Measurements from ENCODE around the gene SCAP. TPM values are rescaled to one million over a fixed set of nuclear protein-coding genes. Genes with fewer than 3 reads are reported as not detected.

SCAP gene
- total and polyA plus RNA-seq, 9 donors: 52.4 to 192 (median 80.9) TPM

DNA sequence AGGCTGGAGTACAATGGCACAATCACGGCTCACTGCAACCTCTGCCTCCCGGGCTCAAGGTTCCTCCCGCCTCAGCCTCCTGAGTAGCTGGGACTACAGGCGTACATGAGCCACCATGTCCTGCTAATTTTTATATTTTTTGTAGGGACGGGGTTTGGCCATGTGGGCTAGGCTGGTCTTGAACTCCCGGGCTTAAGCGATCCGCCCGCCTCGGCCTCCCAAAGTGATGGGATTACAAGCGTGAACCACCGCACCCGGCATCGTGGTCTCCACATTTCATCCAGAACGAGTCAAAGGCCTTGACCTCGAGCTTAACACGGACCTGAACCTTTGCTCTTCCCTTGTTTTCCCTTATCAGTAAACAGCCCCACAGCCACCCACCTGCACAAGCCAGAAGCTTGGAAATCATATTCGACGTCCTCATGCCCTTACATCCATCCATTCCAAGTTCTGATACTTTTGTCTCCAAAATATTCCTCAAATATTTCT is 96.3 kb downstream of the SCAP start:
- Histone ChIP-seq H3K27me3 (no peaks in the 10 kb centered on the region), H3K4me1 (ENCODE audit: insufficient read depth) (peaks cover 7% of the 10 kb centered on the region), H3K4me3 (peak overlapping the region; percentile 99), H3K36me3 (no peaks in the 10 kb centered on the region), H3K9me3 (no peaks in the 10 kb centered on the region), H3K27ac (peak overlapping the region in 1 of 2 donors; percentile 86)
- DNase-seq: peak; percentile 18 to 50 (median 45)
- 75 to 82% (median 77%) methylated on average over 19 of the region's 19 CpGs for WGBS, 3 donors
- TF ChIP-seq, protein P1, sequence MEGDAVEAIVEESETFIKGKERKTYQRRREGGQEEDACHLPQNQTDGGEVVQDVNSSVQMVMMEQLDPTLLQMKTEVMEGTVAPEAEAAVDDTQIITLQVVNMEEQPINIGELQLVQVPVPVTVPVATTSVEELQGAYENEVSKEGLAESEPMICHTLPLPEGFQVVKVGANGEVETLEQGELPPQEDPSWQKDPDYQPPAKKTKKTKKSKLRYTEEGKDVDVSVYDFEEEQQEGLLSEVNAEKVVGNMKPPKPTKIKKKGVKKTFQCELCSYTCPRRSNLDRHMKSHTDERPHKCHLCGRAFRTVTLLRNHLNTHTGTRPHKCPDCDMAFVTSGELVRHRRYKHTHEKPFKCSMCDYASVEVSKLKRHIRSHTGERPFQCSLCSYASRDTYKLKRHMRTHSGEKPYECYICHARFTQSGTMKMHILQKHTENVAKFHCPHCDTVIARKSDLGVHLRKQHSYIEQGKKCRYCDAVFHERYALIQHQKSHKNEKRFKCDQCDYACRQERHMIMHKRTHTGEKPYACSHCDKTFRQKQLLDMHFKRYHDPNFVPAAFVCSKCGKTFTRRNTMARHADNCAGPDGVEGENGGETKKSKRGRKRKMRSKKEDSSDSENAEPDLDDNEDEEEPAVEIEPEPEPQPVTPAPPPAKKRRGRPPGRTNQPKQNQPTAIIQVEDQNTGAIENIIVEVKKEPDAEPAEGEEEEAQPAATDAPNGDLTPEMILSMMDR (IDR thresholded peaks at IDR 0.05): no peak
- no peak for TF ChIP-seq POLR2A (IDR thresholded peaks at IDR 0.05)
- intact Hi-C loops (cut with DNase I): no loop called here

DNA sequence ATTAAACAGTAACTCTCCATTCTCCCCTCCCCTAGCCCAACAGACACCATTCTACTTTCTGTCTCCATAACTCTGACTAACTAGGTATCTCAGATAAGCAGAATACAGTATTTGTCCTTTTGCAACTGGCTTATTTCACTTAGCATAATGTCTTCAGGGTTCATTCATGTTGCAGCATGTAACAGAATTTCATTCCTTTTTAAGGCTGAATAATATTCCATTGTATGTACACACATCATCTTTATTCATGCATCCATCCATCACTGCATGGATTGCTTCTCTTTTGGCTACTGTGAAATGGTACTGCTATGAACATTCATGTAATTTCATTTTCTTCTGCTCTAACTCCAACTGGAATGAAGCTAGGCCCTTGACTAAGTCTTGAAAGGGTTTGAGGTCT is 96.9 kb downstream of the SCAP start:
- no peaks in the 10 kb centered on the region for H3K27me3 ChIP-seq
- H3K9me3 ChIP-seq: no peaks in the 10 kb centered on the region
- intact Hi-C loops (cut with DNase I): no loop called here
- H3K4me1 ChIP-seq (ENCODE audit: insufficient read depth): peaks cover 7% of the 10 kb centered on the region
- no peak for DNase-seq
- no peaks in the 10 kb centered on the region for H3K36me3 ChIP-seq
- H3K4me3 ChIP-seq: no peak overlapping the region
- H3K27ac ChIP-seq: peak overlapping the region in 1 of 2 donors; percentile 86
- TF ChIP-seq EP300 (IDR thresholded peaks at IDR 0.05) (no peak), POLR2A (IDR thresholded peaks at IDR 0.05) (no peak)
- TF ChIP-seq, protein P1 (IDR thresholded peaks at IDR 0.05): no peak

DNA sequence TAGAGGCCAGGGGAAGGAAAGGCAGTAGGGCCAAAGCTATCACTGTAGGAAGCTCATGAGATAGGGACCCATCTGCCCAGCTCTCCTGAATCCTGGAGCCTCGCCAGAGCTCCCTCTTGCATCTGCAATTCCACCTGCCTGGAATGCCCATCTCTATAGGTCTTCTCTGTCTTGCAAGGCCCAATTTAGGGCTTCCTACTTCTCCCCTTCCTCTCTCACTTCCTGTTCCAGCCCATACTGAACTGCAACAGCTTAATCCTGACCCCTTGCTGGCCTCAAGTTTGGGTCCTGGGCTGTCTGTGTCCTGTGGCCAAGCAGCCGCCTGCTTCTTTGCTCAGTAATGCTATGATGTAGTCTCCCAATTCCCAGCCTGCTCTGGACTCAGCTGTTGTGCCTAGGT is 98.6 kb downstream of the SCAP start:
- H3K36me3 ChIP-seq: no peaks in the 10 kb centered on the region
- whole genome bisulfite sequencing, 3 donors: 84 to 92% (median 88%) methylated on average over 2 of the region's 2 CpGs
- no peaks in the 10 kb centered on the region for H3K27me3 ChIP-seq
- H3K9me3 ChIP-seq: no peaks in the 10 kb centered on the region
- intact Hi-C loops (cut with DNase I): no loop called here
- H3K27ac ChIP-seq: no peak overlapping the region
- no peak for TF ChIP-seq POLR2A (IDR thresholded peaks at IDR 0.05)
- TF ChIP-seq EP300 (IDR thresholded peaks at IDR 0.05): no peak
- TF ChIP-seq, protein P1 (IDR thresholded peaks at IDR 0.05): no peak
- peaks cover 6% of the 10 kb centered on the region for H3K4me1 ChIP-seq (ENCODE audit: insufficient read depth)
- DNase-seq: no peak
- H3K4me3 ChIP-seq: no peak overlapping the region

DNA sequence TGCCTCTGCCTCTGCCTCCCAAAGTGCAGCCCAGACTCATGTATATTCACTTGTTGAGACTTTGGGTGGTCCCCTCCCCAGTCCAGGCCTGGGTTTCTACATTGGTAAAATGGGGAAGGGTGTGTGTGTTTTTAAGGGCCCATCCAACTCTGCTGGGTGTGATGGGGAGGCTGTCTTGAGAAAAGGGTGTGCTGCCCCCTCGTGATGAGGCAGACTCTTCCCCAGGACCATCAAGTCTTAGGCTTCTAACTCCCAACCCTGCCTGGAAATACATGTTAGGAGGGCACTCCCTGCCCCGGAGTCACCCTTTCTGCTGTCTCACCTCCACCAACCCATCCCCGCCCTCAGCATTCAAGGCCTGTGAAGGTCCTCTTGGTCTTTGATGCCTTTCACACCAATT is 99.3 kb downstream of the SCAP start:
- no peak for DNase-seq
- TF ChIP-seq, protein P1 (IDR thresholded peaks at IDR 0.05): no peak
- TF ChIP-seq POLR2A (IDR thresholded peaks at IDR 0.05) (no peak), EP300 (IDR thresholded peaks at IDR 0.05) (no peak)
- no peaks in the 10 kb centered on the region for H3K36me3 ChIP-seq
- H3K4me3 ChIP-seq: no peak overlapping the region
- no peak overlapping the region for H3K27ac ChIP-seq
- 75 to 86% (median 80%) methylated on average over 3 of the region's 3 CpGs for WGBS, 3 donors
- no peaks in the 10 kb centered on the region for H3K9me3 ChIP-seq
- H3K4me1 ChIP-seq (ENCODE audit: insufficient read depth): peaks cover 4% of the 10 kb centered on the region
- H3K27me3 ChIP-seq: no peaks in the 10 kb centered on the region
- intact Hi-C loops (cut with DNase I): no loop called here

All from ovary (tissue), 9 donors.